GM18502 (cell line): ENCODE results near the gene SBF2.
"Not testable (repeated sequence)": the region's sequence is repeated elsewhere in the genome, so short reads cannot be mapped to it uniquely, and the experiment has no call there.

ENCODE experiments used
- ATAC-seq: cut with Tn5 transposase; IDR thresholded peaks from one replicate; pipeline ENCODE4 v1.9.1; 2021; ENCODE audit warnings: mild to moderate bottlenecking; ENCODE audit not compliant: unreplicated experiment, poor library complexity

Gene SBF2

DNA sequence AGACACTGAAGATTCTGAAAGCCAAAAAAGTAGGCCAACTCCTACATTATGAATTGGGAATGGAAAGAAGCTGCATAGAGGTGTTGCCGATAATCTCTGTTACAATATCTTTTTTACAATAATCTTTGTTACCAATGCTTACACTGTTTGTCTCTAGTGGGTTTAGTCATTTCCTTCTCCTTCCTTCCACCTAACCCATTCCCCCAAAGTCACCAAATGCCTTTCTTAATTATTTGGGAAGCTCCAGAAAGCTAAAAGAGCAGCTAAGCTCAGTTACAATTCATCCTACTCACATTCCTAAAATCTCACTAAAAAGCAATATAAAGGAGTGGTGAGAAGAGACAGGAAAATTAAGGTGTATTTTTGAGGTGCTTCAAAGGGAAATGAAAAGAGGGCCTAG is 316.5 kb downstream of the SBF2 start:
- ATAC-seq, result no peak

DNA sequence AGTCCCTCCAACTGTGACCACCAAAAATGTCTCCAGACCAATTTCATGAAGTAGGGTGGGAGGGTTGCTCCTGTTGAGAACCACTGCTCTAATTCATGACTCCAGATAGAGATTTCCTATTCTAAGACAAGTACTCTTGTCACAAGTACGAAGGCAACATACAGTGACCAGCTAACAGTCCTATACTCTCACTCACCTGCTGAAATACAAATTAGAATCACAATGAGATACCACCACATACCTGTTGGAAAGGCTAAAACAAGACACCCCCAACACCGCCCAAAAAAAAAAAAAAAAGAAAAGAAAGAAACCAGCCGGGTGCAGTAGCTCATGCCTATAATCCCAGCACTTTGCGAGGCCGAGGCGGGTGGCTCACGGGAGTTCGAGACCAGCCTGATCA is 319.6 kb downstream of the SBF2 start:
- no peak for ATAC-seq

DNA sequence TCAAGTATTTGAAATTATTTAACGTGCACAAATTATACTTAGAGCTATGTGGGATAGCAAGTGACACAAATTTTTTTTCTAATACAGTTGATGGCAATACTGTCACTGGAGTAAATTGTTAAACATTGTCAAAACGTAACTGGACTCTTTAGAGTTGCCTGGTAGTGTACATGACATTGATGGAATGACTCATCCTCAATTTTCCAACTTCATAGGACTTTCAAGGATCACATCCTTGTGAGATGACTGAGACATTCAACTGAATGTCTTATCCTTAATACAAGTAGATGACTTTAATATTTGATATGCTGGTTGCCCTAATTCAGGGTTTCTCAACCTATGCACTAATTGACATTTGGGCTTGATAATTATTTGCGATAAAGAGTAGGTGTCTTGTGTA is 320.1 kb downstream of the SBF2 start:
- ATAC-seq, result no peak

DNA sequence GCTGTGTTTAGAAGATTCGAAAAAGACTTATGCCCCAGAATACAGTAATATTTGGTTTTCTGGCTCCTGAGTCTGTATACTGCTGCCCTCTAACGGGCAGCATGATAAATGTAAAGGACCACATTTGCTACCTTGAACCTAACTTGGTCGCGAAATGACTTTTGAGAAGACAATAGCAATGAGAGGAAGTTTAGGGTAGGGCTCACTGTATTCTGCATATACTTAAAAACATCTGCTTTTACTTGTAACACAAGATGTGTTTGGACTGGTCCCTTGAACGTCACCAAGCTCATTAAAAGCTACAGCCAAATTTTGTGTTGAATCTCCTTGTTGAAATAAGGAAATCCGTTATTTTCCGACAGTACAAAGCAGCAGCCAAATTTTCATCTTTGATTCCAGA is 321.0 kb downstream of the SBF2 start:
- no peak for ATAC-seq

DNA sequence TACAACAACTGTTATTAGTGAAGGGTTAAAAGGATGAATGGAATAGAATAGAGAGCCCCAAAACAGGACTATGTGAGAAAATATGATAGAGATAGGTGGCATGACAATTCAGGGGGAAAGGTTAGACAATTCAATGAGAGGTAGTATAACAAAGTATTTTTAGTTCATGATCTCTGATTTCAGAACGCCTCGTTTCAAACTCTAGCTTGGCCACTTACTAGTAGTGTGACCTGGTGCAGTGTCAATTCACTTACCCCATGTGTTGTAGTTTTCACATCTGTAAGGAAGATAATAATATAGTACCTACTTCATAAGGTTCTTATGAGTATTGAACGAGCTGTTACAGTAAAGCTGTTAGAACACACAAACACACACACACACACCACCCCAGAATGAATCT is 322.1 kb downstream of the SBF2 start:
- no peak for ATAC-seq

DNA sequence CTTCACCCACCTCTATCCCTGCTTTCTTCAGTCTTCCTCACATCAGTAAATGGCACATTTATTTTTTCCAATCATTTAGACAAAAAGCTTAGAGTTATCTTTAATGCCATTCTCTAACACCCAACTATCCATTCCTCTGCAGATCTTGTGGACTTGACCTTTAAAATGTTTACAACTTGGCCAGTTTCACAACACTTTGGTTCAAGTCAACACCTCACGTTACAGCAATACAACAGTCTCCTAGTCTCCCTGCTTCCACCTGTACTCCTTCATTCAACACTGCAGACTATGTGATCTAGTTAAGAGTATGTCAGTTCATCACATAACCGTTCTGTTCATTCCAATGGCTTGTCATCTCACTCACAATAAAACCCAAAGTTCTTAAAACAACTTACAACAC is 325.0 kb downstream of the SBF2 start:
- ATAC-seq, result no peak

DNA sequence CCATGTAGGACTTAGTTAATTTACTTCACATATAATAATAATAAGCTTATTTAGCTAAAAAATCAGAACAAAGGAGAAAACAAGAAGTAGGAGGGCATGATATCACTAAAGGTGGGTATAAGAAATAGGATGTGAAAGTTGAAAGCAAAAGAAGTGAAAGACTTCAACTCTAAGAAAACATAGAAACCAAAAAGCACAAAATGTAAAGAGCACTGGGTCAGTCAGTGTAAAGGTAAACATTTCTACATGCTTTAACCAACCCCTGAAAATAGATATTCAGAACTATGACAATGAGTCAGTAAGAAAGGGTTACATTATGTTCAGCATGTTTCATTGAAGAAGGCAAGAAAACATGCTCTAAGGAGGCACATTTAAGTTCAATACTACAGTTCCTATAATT is 331.3 kb downstream of the SBF2 start:
- ATAC-seq, result peak; percentile 93

DNA sequence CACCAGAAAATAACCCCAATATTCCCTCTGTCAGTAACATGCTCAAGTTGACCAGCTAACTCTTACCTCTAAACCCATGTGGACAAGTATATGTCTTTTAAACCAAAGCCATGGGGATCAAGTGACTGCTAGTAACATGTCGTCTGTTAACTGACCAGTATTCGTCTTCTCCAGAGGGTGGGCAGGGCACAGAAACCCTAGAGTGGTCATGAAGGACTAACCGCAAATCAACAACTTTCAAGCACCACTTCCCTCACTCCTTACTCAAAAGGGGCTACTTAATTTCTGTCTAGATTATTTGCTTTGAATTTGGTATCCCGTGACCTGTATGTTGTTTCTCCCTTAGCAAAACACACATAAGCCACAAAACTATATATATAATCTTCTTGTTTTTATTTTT is 336.9 kb downstream of the SBF2 start:
- ATAC-seq, result no peak

DNA sequence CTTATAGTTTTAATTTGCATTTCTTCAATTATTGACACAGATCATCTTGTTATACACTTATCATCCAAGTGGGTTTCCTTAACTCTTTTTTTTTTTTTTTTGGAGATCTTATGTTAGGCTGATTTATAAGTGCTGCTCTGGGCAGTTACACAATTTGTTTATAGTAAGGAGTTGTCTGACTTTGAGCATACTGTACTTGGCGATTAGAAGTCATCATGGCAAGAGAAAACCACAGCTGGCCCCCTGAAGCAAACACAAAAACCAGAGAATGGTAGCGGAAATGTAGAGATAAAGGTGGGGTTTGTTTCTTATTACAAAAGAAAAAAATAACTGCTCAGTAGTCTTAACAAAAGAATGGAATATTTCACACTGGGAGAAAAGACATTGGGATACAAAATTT is 337.5 kb downstream of the SBF2 start:
- no peak for ATAC-seq

DNA sequence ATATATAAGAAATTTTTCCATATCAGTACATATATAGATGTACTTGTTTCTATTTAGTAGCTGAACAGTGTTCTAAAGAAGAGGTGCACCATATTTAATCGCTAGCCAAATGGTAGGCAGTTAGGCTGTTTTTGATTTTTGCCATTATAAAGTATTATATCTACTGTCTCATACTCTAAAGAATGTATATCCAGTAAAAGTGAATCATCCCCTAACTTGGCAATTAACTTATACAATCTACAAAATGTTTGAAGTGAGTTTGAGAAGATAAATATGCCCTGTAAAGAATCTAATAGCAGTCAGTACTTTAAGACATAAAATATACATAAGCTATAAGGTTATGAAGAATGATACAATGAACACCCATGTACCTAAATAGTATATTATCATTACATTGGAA is 338.6 kb downstream of the SBF2 start:
- no peak for ATAC-seq

DNA sequence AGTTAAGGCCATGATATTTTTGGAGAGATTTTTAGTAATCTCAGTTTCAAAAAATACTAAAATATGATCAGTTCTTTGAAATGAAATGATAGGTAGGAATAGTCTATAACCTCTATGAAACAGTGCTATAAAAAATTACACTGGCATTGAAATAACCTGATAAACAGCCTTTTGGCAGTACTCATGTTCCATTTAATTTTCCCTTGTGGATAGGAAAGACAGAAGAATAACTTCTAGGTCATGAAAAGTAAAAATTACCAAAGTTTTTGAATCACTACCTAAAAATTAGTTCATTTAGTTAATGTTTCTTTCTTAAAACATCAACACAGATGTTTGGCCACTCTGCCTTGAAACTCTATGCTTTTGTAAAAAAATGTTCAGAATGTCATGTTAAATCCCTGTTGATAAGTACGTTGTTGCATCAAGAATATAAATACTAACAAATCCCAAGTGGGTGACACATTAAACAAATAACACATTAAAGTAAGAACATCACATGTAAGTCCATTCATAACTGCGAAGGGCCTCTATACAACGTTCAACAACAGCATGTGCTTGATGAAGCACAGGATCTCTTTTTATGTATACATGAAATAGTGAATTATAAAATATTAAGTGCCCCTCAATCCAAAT is 339.9 kb downstream of the SBF2 start:
- ATAC-seq, result no peak

DNA sequence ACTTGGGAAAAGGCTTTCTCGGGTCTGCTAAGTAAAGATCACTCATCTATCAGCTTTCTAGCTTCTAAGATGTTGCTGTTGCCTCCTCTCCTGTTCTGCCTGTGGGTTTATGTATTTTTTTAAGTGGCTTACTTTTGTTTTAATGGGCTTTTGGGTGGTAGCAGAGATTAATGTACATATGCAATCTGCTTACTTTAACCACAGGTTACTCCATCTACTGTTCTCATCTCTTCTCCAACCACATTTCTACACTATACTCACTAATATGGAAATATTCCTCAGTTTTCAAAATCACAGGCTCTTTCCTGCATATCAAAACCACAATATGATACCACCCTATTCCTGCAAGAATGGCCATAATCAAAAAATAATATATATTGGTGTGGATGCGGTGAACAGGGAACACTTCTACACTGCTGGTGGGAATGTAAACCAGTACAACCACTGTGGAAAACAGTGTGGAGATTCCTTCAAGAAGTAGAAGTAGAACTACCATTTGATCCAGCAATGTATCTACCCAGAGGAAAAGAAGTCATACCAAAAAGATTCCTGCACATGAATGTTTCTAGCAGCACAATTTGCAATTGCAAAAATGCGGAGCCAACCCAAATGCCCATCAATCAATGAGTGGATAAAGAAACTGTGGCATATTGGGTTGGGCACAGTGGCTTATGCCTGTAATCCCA is 341.4 kb downstream of the SBF2 start:
- no peak for ATAC-seq

DNA sequence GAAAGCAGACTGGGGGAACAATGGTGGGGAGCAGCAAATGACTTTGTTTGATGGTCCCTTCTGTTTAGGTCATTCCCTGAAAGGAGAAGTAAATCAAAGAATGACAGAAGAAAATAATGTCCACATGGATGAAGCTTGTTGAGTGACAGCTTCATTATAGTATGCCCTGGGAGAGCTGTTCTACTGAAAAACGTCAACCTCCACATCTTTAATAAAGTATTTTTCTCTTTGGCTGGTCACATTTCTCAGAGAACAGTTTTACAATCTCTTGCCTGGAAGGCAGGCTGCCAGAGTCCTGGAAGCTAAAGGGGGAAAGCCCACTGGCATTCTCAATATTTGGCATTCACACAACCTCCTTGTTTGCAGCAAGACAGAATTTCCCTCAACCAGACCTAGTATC is 342.2 kb downstream of the SBF2 start:
- ATAC-seq, result no peak

DNA sequence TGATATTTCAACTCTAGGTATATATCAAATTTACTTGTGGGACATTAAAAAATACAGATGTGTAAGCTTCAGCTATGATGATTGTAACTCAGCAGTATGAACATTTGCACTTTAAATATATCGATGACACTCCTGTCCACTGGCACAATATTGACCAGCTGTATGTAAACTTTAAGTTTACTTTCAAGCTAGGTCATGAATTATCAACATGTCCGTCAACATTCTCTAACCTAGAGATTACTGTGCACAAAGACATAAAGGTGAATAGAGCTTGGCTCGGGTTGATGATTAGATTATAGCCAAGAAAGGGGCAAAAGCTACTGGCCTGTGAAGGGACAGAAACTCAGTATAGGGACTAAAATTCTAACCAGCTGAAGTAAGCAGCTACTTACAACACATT is 343.6 kb downstream of the SBF2 start:
- ATAC-seq, result no peak

DNA sequence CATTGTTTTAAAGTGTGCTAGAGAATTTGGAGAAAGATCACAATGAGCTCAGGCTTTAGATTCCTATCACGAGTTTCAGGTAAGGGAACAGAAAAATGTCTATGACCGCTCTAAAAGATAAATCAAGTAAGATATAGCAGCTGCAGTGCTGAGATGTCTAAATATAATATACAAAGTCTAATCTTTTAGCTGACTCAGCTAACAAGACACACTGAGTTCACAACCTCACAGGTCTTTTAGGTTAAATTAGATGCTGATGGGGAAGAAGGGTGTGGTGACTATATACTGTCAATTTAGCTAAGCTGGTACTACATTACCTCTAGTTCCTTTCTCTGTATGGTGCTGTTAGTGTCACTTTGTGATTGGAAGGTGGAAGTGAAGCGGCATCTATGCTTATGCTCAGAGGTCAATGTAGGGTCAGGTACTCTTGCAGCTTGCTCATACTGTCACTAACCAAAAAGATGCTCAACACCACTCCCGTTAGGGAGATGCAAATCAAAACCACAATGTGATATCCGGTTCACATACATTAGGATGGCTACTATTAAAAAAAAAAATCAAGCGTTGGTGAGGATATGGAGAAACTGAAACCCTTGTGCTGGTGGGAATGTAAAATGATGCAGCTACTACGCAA is 346.7 kb downstream of the SBF2 start:
- peak; percentile 64 for ATAC-seq

DNA sequence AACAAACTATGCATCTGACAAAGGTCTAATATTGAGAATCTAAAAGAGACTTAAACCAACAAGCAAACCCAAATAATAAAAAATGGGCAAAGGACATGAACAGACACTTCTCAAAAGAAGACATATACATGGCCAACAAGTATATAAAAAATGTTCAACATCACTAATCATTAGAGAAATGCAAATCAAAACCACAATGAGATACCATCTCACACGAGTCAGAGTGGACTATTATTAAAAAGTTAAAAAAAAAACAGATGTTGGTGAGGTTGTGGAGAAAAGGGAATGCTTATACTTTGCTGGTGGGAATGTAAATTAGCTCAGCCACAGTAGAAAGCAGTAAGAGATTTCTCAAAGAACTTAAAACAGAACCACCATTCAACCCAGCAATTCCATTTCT is 348.3 kb downstream of the SBF2 start:
- ATAC-seq, result not testable (repeated sequence)

DNA sequence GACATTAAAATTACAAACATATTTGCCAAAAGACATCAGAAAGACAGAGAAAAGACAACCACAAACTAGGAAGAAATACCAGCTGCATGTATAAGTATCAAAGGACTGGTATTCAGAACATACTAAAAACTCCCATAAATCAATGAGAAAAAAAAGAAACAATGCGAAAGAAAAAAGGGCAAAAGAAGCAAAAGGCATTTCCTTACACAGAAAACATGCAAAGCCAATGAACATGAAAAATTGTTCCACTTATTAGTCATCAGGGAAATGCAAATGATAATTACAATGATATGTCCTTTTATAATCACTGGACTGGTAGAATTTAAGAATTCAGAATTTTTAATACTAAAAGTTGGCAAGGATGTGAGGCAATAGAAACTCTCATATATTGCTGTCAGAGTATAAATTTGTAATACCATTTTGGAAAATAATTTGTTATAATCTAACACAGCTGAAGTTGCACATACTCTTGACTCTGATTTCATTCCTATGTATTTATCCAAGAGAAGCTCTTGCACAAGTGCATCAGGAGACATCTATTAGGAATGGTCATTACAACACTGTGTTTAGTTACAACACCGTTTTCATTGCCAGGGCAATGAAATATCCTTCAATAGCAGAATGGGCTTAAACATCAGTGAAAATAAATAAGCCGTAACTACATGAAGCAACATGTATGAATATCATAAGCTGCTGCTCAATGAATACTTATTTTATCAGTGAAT is 350.5 kb downstream of the SBF2 start:
- ATAC-seq, result no peak

DNA sequence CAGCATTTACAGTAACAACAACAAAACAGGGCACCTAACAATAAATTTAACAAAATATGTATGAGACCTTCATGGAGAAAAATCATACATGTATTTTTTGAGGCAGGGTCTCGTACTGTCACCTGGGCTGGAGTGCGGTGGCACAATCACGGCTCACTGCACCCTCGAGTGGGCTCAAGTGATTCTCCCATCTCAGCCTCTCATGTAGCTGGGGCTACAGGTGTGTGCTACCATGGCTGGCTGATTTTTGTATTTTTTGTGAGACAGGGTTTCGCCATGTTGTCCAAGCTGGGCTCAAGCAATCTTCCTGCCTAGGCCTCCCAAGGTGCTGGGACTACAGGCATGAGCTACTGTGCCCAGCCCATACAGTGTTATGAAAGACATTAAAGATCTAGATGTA is 352.0 kb downstream of the SBF2 start:
- ATAC-seq, result no peak

DNA sequence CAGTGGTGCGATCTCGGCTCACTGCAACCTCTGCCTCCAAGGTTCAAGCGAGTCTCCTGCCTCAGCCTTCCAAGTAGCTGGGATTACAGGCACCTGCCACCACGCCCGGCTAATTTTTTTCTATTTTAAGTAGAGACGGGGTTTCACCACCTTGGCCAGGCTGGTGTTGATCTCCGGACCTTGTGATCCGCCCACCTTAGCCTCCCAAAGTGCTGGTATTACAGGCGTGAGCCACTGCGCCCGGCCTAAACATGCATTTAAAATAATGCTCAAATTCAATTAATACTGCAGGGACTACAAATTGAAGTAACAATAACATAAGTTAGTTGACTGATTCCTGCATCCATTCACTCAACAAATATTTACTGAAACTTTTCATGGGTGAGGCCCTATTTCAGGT is 354.9 kb downstream of the SBF2 start:
- ATAC-seq, result not testable (repeated sequence)

DNA sequence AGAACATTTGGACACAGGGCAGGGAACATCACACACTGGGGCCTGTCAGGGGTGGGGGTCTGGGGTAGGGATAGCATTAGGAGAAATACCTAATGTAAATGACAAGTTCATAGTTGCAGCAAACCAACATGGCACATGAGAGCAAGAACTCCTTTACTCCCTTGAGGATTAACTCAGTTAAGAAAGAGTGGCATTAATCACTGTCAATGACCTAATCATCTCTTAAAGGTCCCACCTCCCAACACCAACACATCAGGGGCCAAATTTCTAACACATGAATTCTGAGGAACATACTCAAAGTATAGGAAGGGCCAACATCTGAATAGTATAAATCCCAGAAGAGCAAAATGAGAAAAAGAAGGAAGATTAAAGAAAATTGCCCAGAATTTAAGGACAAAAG is 357.3 kb downstream of the SBF2 start:
- no peak for ATAC-seq

DNA sequence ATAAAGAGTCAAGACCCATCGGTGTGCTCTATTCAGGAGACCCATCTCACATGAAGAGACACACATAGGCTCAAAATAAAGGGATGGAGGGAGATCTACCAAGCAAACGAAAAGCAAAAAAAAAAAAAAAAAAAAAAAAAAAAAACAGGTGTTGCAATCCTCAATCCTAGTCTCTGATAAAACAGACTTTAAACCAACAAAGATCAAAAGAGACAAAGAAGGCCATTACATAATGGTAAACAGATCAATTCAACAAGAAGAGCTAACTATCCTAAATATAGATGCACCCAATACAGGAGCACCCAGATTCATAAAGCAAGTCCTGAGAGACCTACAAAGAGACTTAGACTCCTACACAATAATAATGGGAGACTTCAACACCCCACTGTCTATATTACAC is 361.2 kb downstream of the SBF2 start:
- ATAC-seq, result not testable (repeated sequence)
